GM21526 (cell line): ENCODE measurements around the gene ADAMTS1.

Experiments
- ATAC-seq: cut with Tn5 transposase; IDR thresholded peaks from one replicate; pipeline ENCODE4 v1.9.1; 2021; ENCODE audit warnings: moderate library complexity; ENCODE audit not compliant: unreplicated experiment, low FRiP score

Gene ADAMTS1

DNA sequence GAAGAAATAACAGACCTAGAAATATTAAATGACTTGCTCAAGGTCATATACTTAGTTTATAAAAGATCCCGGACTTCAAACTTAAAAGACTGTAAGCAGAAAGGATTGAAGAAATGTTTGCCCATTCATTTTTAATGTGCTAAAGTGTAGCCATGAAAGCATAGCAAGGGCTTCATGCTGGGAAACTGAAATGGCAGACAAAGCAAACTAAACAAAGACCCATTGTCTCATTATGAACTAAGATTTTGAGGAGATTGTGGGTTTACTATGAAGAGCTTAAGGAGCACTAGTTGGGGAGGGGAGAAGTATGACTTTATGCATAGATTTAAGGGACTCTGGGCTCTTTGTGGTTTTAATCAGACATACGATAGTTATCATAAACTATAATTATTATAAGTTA is 26.3 kb downstream of the ADAMTS1 start:
- no peak for ATAC-seq

DNA sequence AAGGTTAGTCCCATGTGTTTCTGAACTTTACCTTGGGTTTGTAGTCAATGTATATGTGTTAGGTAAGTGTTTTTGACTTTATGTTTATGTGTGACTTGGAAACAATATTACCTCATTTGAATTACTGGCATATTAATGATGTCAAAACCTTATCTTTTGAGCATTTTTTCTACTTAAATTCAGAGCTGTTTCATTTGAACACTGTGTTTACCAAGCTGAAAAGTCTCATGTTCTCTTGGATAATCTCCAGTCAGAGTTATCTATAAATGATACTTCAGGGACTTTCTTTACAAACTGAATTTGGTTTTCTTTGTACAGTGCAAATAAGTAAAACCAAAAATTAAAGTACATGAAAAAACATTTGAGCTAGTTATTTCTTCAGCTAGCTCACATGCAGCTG is 30.0 kb downstream of the ADAMTS1 start:
- ATAC-seq = no peak

DNA sequence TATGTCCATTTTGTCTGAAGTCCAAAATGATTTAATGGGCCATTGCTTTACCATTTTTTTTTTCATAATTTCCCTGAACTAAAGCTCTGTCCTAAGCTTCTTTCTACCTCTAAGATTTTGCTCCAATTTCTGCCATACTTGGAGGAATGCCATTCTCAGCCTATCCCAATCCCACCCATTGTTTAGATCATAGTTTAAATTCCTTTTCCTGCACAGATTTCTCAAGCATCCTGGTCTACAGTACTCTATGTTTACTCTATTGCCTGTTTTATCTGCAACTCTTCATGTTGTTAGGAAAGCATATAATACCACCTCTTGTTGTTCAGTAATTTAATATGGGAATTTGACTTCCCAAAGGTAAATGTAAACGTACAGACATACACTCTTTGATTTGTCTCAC is 30.8 kb downstream of the ADAMTS1 start:
- ATAC-seq = no peak

DNA sequence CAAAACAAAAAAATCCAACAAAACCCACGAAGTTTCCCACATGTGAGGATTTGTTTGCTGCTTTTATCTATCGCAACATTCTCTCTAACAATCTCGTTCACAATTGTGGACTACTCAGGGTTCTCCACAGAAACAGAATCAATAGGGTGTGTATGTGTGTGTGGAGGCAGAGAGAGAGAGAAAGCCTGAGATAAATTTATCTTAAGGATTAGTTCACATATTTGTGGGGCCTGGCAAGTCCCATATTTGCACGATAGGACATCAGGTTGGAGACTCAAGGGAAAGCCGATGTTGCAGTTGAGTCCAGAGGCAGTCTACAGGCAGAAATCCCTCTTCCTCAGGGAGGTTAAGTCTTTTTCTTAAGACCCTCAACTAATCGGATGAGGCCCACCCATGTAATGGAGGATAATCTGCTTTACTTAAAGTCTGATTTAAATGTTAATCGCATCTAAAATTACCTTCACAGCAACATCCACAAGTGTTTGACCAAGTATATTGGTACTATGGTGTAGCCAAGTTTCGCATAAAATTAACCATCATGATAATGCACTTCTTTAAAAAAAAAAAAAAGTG is 31.7 kb downstream of the ADAMTS1 start:
- no peak for ATAC-seq

DNA sequence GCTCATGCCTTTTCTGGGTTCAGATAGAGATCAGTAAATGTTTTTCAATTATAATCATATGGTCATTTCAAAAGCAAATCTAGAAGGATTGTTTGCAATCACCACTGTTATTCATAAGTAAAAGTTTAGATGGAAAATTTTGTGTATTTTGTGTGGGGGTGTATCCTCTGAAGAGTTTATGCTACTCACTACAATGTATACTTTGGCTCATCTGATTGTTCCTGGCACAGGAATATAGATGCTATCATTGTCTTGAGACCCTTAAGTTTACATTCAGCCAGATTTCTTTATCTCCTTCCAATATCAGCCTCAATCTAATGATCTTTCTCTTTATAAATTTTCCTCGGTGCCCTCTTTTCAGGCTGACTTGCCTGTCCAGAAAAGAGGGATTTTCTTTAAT is 33.0 kb downstream of the ADAMTS1 start:
- no peak for ATAC-seq

DNA sequence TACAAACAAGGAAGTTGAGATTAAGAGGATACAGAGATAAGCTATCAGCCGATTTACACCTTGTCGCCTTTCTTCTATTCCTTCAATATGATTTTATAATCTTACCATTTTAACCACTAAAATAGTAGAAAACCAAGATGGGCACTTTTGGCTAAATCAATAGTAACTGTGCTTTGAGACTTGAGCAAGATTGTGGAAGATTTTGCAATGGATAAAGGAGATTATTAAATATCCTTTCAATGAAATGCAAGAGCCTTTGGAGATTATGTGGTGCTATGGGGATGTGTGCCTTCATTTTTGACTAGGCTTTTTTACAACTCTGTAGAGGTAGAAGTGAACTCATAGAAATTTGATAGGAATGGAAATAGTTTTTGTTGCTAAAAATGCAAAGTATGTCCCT is 33.7 kb downstream of the ADAMTS1 start:
- ATAC-seq = no peak

DNA sequence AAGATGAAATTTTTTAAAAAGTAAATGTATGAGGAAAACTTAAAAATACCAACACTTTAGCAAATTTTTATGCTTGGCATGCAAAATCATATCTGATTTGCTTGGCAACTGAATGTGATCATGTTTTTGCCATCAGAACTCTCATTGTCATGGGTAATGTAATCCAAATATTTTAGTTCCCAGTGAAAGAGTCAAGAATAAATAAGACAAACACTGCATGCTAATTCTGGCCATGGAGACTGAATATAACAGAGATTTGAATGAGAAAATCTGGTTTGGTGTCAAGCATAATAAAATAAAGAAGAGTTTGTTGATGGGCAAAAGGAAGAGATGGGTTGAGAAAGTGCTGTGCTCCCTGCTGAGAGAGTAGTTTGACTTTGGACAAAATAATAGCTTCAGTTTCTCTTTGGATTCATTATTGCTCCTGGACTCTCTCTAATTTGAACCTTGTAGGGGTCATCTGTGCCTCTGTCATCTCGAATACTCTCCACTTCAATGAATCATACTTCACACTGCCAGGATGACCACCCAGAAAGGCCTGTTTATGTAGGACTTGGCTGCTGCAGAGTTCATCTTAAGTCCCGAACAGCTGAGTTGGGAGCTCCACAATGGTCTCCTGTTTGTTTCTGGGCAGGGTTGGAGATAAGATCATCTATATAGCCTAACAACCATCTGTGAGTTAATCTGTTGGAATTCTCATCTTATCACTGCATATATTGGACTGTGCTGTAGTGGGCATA is 34.4 kb downstream of the ADAMTS1 start:
- no peak for ATAC-seq

DNA sequence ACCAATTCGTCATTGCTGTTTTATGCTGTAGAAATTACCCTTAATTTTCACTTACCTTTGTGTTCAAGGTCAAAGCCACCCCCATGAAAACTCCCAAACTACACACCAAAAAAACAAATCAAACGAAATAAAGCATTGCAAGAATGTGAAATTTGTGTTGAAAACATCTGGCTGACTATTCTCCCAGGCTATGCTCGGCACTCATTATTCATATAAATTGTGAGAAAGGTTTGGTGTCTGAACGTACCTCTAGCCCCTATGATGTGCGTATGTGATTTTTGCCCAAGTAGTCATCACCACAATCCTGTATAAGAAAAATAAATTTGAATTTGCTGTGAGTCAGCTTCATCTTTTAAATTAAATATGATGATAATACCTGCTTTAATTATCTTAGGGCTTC is 34.9 kb downstream of the ADAMTS1 start:
- ATAC-seq = no peak

DNA sequence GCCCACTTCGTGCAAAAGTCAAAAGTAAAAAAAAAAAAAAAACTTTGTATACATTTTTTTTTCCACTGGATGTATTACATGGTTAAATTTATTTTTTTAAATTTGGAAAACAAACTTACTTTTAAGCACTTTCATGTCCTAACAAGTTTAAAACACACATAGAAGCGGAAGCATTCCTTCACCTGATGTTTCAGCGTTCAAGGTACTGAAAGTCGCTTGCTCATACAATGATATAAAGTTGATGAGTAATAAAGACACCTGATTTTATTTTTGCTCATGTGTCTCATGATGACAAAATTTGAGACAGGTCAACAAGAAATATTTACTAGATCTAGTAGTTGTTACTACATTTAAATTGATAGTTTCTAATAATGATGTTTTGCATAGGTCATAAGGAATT is 35.5 kb downstream of the ADAMTS1 start:
- no peak for ATAC-seq

DNA sequence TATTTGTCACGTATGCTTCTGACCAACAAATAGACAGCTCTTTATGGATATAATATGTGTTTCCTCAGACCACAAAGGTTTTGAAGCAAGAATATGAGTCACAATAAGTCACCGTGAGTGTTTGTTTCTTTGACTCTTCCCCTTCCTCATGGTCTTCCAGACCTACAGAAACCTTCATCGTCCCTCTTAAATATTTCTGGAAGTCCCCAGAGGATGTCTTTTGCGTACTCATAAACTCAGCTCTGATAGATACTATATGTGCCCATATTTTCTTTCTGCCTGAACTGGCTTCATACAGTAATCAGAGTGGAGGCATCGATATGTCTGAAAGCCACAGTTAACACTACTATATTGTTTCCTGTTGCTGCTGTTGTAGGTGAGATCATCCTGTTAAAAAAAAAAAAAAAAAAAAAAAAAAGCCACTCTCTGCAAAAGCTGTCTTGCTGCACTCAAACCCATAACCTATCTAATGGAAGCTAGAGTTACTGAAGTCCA is 38.4 kb downstream of the ADAMTS1 start:
- ATAC-seq = no peak

DNA sequence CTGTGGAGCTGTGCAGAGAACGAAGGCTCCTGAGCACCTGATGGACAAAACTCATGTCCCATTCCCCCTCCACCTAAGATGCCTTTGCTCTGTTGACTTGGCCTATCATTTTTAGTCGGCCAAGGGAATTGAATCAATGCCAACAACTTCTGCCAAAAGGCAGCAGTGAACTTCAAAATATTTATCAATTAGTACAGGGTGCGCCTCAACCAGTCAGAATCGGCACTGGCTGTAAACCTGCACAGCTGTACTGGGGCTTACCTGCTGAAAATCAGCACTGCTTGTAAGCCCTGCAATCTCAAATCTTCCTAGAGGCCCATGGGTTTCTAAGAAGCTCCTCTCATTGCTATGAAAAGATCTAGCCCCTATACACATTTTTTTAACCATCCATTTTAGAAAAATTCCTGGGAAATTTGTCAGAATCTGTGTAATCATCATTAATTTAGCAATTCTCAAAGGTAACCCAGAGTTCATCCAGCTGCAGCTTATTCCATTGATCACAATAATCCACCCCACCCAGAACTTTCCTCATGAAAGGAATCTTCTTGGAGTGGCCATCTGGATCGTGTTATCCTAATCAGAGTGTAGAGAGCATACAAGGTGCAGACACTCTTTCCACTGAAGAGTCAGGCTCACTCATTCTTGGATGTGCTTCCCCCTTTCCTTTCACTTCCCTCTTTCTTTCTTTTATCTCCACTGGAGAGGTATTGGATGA is 40.2 kb downstream of the ADAMTS1 start:
- ATAC-seq = no peak

DNA sequence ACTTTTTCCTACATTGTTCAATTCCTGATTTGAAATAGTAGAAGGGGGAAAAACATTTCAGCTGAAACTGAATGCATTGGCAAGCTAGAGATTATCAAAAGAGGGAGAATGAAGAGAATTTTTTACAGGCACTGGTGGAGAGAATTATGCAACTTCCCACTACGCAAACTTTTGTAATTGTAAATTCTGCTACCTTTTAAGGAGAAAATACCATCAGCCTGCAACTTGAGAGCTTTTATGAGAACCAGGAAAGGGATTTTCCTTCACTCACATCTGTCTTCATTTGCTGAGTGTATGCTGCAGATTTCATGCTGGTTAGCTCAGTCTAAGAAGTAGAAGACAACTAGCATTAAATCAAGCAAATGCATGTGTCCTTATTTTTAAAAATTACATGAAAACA is 43.7 kb downstream of the ADAMTS1 start:
- no peak for ATAC-seq

DNA sequence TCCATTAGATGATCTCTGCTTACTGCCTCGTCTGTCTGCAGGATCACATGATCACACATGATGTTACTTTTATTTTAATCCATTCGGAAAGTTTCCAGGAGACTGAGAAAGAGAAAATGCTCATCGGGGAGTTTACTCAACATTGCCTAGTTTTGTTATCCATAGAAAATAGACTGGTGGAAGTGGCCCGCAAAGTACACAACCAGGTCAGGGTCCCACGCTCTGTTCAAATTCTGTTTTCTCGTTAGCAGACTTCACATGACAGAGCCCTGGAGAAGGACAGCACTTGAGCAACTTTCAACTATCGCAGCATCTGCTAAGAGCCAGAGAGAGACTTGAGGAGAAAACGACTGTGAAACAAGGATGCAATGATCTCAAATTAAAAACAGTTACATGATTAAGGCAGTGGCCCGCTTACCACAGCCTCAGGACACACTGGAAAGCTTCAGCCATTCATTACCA is 44.2 kb downstream of the ADAMTS1 start:
- no peak for ATAC-seq

DNA sequence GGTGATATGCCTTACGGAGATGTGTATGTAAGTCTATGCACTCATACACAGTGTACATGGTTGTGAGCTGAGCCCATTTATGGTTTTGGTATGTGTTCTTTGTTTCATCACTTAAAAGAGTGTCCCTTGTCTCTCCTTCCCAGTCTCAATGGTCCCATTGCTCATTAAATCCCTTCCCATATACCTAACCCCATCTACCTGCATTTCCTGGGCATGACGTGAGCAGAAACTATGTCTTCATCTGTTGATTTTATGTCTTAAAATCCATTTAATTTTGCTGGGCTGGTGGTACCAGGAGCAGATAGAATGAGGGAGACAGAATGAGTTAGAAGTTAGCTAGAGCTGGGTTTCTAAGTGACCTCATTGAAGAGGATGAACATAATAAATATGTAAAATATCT is 44.8 kb downstream of the ADAMTS1 start:
- ATAC-seq = no peak

DNA sequence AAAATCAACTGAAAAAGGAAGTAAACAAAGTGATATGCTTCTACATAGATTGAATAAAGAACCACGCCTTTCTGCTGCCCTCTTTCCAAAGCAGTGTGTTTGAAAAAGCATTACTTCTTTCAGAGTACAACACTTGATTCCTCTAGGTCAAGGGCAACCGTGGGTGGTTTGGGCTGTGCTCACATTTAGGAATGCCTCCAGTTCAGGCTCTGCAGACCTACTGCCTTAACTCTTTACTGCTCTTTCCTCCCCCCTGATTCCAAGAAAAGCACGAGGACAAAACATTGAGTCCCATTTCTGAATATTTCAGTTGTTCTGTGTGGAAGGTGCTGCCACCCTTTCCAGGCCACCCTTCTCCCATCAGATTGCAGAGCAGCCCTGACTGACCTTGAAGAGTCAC is 45.2 kb downstream of the ADAMTS1 start:
- ATAC-seq = no peak

DNA sequence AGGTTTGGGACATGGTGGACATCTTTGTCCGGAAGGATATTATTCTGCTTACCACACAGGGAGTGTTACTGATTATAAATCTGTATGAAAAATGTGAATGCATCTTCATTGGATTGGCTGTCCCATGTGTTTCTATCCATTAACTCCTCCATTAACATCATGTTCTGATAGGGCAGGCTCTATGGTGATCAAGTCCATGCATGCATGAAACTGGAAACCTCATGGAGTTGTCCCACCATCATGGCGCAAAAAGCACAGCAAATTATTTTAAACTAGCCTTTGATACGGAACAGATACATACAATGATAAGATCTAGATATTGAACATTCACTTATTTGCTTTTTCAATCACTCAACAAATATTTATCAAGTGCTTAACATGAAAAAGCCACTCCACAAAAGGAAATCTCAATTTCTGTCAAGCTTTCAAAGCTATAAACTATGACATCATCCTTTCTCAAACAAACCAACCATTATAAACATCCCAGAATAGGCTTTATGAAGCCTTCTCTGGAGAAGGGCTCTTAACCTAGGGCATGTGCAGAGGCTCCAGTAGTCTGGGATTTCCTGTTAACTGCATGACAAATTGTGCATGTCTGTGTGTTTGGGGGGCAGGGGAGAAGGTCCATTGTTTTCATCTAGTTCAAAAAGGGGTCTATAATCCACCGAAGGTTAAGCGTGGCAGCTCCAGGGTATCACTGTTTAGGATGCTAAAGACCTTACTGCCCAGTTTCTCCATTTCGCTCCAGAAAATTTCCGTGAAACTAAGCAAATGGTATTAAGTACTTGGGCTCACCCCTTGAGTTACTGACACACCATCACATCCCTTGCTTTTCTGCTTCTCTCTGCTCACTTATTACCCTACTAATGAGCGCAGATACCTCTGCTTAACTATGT is 46.1 kb downstream of the ADAMTS1 start:
- ATAC-seq = no peak

DNA sequence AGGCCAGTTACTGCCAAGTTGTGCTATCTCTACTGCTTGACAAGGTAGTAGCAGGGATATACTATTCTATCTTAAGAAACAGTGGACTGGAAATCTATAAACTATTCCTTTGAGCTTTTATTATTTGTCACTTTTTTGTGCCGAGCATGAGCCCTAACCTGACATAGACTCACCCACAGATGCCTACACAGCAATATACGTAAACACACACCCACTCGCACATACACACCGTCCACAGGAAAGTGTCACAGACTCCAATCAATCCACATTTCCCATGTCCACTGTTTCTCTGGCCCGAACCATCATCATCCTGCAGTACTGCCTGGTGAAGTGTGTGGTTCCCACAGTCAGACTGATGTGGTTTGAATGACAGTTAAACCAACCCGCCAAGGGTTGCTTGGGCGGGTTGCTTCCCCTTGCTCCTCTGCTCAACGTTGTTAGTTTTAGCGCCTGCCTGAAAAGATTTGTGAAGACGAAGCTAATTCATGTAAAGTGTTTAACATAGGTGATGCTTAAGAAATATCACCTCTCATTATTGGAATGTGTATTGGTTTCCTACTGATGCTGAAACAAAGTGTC is 47.2 kb downstream of the ADAMTS1 start:
- no peak for ATAC-seq

DNA sequence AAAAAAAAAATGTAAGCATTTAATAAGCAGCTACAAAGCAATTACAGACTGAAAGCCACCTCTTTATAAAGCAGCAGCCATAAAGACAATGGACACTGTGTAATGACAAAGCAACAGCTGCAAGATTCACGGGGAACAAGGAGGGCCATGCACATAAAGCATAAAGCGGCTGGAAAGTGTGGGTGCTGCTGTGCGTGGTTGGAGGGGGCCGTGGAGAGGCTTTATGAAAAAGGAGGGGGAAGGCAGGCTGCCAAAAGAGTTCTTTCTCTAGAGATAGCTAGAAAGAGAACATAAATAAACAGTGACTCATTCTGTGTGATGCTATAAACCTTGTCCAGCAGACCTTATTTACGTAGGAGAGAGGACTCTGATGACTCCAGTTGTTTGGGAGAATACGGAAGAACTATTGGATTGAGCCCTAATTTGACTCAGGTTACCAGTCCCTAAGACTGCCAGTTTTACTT is 49.3 kb downstream of the ADAMTS1 start:
- no peak for ATAC-seq

DNA sequence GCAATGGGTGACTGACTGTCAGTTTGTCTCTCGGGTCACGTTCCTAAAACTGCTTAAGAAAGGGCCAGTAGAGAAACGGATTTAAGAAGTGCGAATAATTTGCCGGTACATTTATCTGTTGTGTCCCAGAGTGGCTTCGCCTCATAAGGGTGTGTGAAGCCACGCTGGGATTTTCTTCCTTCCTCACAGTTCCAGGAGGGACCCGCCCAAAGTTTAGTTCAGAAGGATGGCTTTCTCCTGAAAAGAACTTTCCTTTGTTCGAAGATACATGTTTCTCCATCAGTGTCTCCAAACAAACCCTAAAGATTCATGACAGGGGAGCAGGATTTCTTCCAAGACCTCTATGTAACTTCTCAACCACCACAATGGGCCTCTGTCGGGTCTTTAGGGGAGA is 49.8 kb downstream of the ADAMTS1 start:
- no peak for ATAC-seq
